Neural progenitor cell (in vitro differentiated cells): ENCODE results near the gene PRSS50. TPM values are rescaled to one million over a fixed set of nuclear protein-coding genes. Genes with fewer than 3 reads are reported as not detected.

ENCODE experiments used
- DNase-seq: peaks from one replicate; pipeline ENCODE4 v3.0.0-alpha.2; 2016; ENCODE audit warnings: low spot score
- H2AFZ ChIP-seq: fragments of 200-600 bp; sonication (generic); replicated peaks from 2 replicates; pipeline ENCODE4 v1.6.1; 2016; ENCODE audit warnings: antibody characterized with exemption
- H3F3A ChIP-seq: fragments of 200-600 bp; sonication (generic); 2 replicates; pipeline ENCODE4 v1.6.1; 2016; ENCODE audit warnings: antibody characterized with exemption, low read depth
- H3K27ac ChIP-seq: fragments of 200-600 bp; sonication (generic); 2 replicates; pipeline ENCODE4 v1.5.1; 2016; ENCODE audit warnings: mild to moderate bottlenecking
- H3K27me3 ChIP-seq: fragments of 200-600 bp; sonication (generic); 2 replicates; pipeline ENCODE4 v1.6.1; 2016; ENCODE audit warnings: mild to moderate bottlenecking, moderate library complexity
- H3K36me3 ChIP-seq: fragments of 200-600 bp; sonication (generic); 2 replicates; pipeline ENCODE4 v1.5.1; 2016
- H3K4me1 ChIP-seq: fragments of 200-600 bp; sonication (generic); 2 replicates; pipeline ENCODE4 v1.6.1; 2016; ENCODE audit warnings: mixed run types
- H3K4me2 ChIP-seq: fragments of 200-600 bp; sonication (generic); 2 replicates; pipeline ENCODE4 v1.6.1; 2016
- H3K4me3 ChIP-seq: fragments of 200-600 bp; sonication (generic); 2 replicates; pipeline ENCODE4 v1.5.1; 2016
- H3K79me2 ChIP-seq: fragments of 200-600 bp; sonication (generic); 2 replicates; pipeline ENCODE4 v1.6.1; 2016; ENCODE audit warnings: low read depth
- H3K9ac ChIP-seq: fragments of 200-600 bp; sonication (generic); 2 replicates; pipeline ENCODE4 v1.6.1; 2016
- H3K9me3 ChIP-seq: fragments of 200-600 bp; sonication (generic); 2 replicates; pipeline ENCODE4 v1.5.1; 2016; ENCODE audit warnings: low read depth
- H4K20me1 ChIP-seq: fragments of 200-600 bp; sonication (generic); 2 replicates; pipeline ENCODE4 v1.6.1; 2016; ENCODE audit warnings: low read depth
- H3K27ac Mint-ChIP-seq: 3 replicates; pipeline ENCODE4 v1.8.0; 2021; ENCODE audit warnings: mixed read lengths
- H3K27me3 Mint-ChIP-seq: 2 replicates; pipeline ENCODE4 v1.8.0; 2022; ENCODE audit warnings: low read depth, mild to moderate bottlenecking, inconsistent platforms, moderate library complexity, mixed read lengths; ENCODE audit not compliant: insufficient read depth
- H3K36me3 Mint-ChIP-seq: 3 replicates; pipeline ENCODE4 v1.8.0; 2021; ENCODE audit warnings: mixed read lengths
- H3K4me1 Mint-ChIP-seq: 3 replicates; pipeline ENCODE4 v1.8.0; 2021; ENCODE audit warnings: mixed read lengths
- H3K4me3 Mint-ChIP-seq: 3 replicates; pipeline ENCODE4 v1.8.0; 2021; ENCODE audit warnings: mild to moderate bottlenecking, moderate library complexity, mixed read lengths
- H3K9me3 Mint-ChIP-seq: 3 replicates; pipeline ENCODE4 v1.8.0; 2020; ENCODE audit warnings: mixed read lengths
- CTCF ChIP-seq: fragments of 200-600 bp; sonication (generic); IDR thresholded peaks from 2 replicates; pipeline ENCODE4 v1.5.1; 2017; ENCODE audit warnings: antibody characterized with exemption, mild to moderate bottlenecking
- EZH2 ChIP-seq: fragments of 200-600 bp; sonication (generic); IDR thresholded peaks from 2 replicates; pipeline ENCODE4 v1.6.1; 2017; ENCODE audit warnings: antibody characterized with exemption, mild to moderate bottlenecking, moderate library complexity
- EZH2phosphoT487 ChIP-seq: fragments of 200-600 bp; sonication (generic); IDR thresholded peaks from 2 replicates; pipeline ENCODE4 v1.6.1; 2017; ENCODE audit warnings: antibody characterized with exemption
- total RNA-seq: library from RNA; depleted of rRNA; stranded (reverse); fragments of >200 nt; gene quantifications from 2 replicates; pipeline ENCODE4 v1.2.3, GENCODE V29; 2015; ENCODE audit warnings: low replicate concordance

PRSS50 gene
- total RNA-seq, 1 donor from 2014 or later = 0.28 TPM

- Mint-ChIP-seq H3K27ac (peak overlapping the region; percentile 31), H3K27me3 (peaks cover 9% of the 10 kb centered on the region), H3K9me3 (no peaks in the 10 kb centered on the region), H3K36me3 (no peaks in the 10 kb centered on the region), H3K4me3 (no peak overlapping the region), H3K4me1 (peaks cover 7% of the 10 kb centered on the region)
- no peaks in the 10 kb centered on the region for H3K36me3 ChIP-seq
- peaks cover 7% of the 10 kb centered on the region for H3K4me1 ChIP-seq
- no peak overlapping the region for H3K4me2 ChIP-seq
- H2AFZ ChIP-seq = no peak overlapping the region
- H3K27me3 ChIP-seq = no peaks in the 10 kb centered on the region
- no peak overlapping the region for H3K9ac ChIP-seq
- no peak overlapping the region for H3K27ac ChIP-seq
- H3K9me3 ChIP-seq = no peaks in the 10 kb centered on the region
- no peaks in the 10 kb centered on the region for H3F3A ChIP-seq
- no peaks in the 10 kb centered on the region for H3K79me2 ChIP-seq
- DNase-seq = no peak
- no peak overlapping the region for H3K4me3 ChIP-seq
- TF ChIP-seq EZH2phosphoT487 (no peak), EZH2 (no peak), CTCF (no peak)
- H4K20me1 ChIP-seq = no peaks in the 10 kb centered on the region
Observed at GRCh38 chr3:46668116-46668515, 49.6 kb downstream of the PRSS50 start.

- DNase-seq = no peak
Observed at GRCh38 chr3:46667657-46668056, 50.0 kb downstream of the PRSS50 start.

GRCh38 chr3:46667061-46667621 lies 50.5 kb downstream of the PRSS50 start:
- Histone ChIP-seq H3K4me3 (no peak overlapping the region), H3F3A (no peaks in the 10 kb centered on the region), H3K4me1 (peaks cover 17% of the 10 kb centered on the region), H3K9ac (no peak overlapping the region), H4K20me1 (no peaks in the 10 kb centered on the region), H3K9me3 (no peaks in the 10 kb centered on the region), H3K4me2 (no peak overlapping the region), H2AFZ (no peak overlapping the region), H3K36me3 (no peaks in the 10 kb centered on the region), H3K27me3 (no peaks in the 10 kb centered on the region), H3K27ac (no peak overlapping the region), H3K79me2 (no peaks in the 10 kb centered on the region)
- TF ChIP-seq CTCF (no peak), EZH2 (no peak), EZH2phosphoT487 (no peak)
- DNase-seq = no peak
- H3K9me3 Mint-ChIP-seq = no peaks in the 10 kb centered on the region
- no peak overlapping the region for H3K27ac Mint-ChIP-seq
- peaks cover 11% of the 10 kb centered on the region for H3K27me3 Mint-ChIP-seq
- H3K36me3 Mint-ChIP-seq = no peaks in the 10 kb centered on the region
- H3K4me3 Mint-ChIP-seq = no peak overlapping the region
- H3K4me1 Mint-ChIP-seq = peaks cover 17% of the 10 kb centered on the region

More at GRCh38 chr3:46667657-46668056, 50.0 kb downstream of the PRSS50 start:
- no peak overlapping the region for H3K27ac ChIP-seq
- no peaks in the 10 kb centered on the region for H3K9me3 ChIP-seq
- H3K27ac Mint-ChIP-seq = peak overlapping the region; percentile 31
- H3K36me3 ChIP-seq = no peaks in the 10 kb centered on the region
- no peaks in the 10 kb centered on the region for H3K79me2 ChIP-seq
- H3K27me3 Mint-ChIP-seq = peaks cover 10% of the 10 kb centered on the region
- H3K4me1 Mint-ChIP-seq = peaks cover 12% of the 10 kb centered on the region
- no peaks in the 10 kb centered on the region for H3K9me3 Mint-ChIP-seq
- H3K4me3 Mint-ChIP-seq = no peak overlapping the region
- no peak overlapping the region for H3K9ac ChIP-seq
- H3F3A ChIP-seq = no peaks in the 10 kb centered on the region
- TF ChIP-seq EZH2 = no peak
- TF ChIP-seq EZH2phosphoT487 = no peak
- no peak for TF ChIP-seq CTCF
- no peaks in the 10 kb centered on the region for H3K27me3 ChIP-seq
- H4K20me1 ChIP-seq = no peaks in the 10 kb centered on the region
- peaks cover 12% of the 10 kb centered on the region for H3K4me1 ChIP-seq
- no peak overlapping the region for H3K4me2 ChIP-seq
- no peak overlapping the region for H3K4me3 ChIP-seq
- no peak overlapping the region for H2AFZ ChIP-seq
- no peaks in the 10 kb centered on the region for H3K36me3 Mint-ChIP-seq
